B cell (primary cell): ENCODE data around the gene BRMS1L. TPM values are rescaled to one million over a fixed set of nuclear protein-coding genes. Genes with fewer than 3 reads are reported as not detected.
A peak's percentile ranks its signal among the peaks of the same experiment; 100 is the strongest.

ENCODE experiments used
- ATAC-seq: fragments of 200-7000 bp; cut with Tn5 transposase; one replicate; pipeline ENCODE4 v1.10.0; 2021; ENCODE audit warnings: low read depth, mild to moderate bottlenecking, moderate number of reproducible peaks, moderate library complexity
- CTCF ChIA-PET: fragments of 350-600 bp; sonication (Branson Sonifier 250); formaldehyde crosslinking; loops from one replicate; lab custom pipeline; 2021; ENCODE audit warnings: antibody characterized with exemption, inconsistent platforms; lab: Charles Lee
- POLR2A ChIA-PET: fragments of 350-600 bp; sonication (Branson Sonifier 250); formaldehyde crosslinking; loops from one replicate; lab custom pipeline; 2021; ENCODE audit warnings: antibody characterized with exemption; lab: Charles Lee
- DNase-seq: peaks from one replicate; pipeline ENCODE4 v3.0.0; 2013
- H2AFZ ChIP-seq: 2 replicates; pipeline ENCODE4 v1.6.1; 2012; ENCODE audit warnings: mild to moderate bottlenecking, low read depth, low read length; ENCODE audit not compliant: insufficient read depth, poor library complexity, severe bottlenecking
- H3K27ac ChIP-seq, 2 donors: 1 replicate in 1 of 2; 2 replicates in 1 of 2; pipeline ENCODE4 v1.5.1; 2012 to 2013; ENCODE audit warnings: low read length in 2 of 2, mild to moderate bottlenecking in 2 of 2, moderate library complexity in 1 of 2
- H3K27me3 ChIP-seq, 4 experiments: fragments of 200-600 bp in 1 of 4; sonication (generic) in 1 of 4; replicated peaks in 1 of 4; 1 replicate in 2 of 4; 2 replicates in 2 of 4; pipeline versions ENCODE4 v1.6.1 to v1.7.0; 2013 to 2016; ENCODE audit warnings: low read length in 3 of 4, mild to moderate bottlenecking in 2 of 4, mixed read lengths in 1 of 4, moderate library complexity in 1 of 4; ENCODE audit not compliant: insufficient read depth in 4 of 4, control insufficient read depth in 3 of 4; ENCODE audit errors: control extremely low read depth in 1 of 4
- H3K36me3 ChIP-seq, 2 experiments: replicated peaks in 1 of 2; 1 replicate in 1 of 2; 2 replicates in 1 of 2; pipeline versions ENCODE4 v1.6.1 to v1.7.1; 2013; ENCODE audit warnings: low read length in 1 of 2; ENCODE audit not compliant: insufficient read depth in 2 of 2, control insufficient read depth in 1 of 2; ENCODE audit errors: control extremely low read depth in 1 of 2, extremely low read depth in 1 of 2
- H3K4me1 ChIP-seq, 2 donors: fragments of 200-600 bp in 1 of 2; sonication (generic) in 1 of 2; 1 replicate in 1 of 2; 2 replicates in 1 of 2; pipeline versions ENCODE4 v1.5.1 to v1.6.1; 2013 to 2017; ENCODE audit warnings: low read length in 2 of 2; ENCODE audit not compliant: control insufficient read depth in 2 of 2, insufficient read depth in 2 of 2
- H3K4me2 ChIP-seq: replicated peaks from 2 replicates; pipeline ENCODE3; 2012; ENCODE audit warnings: mild to moderate bottlenecking, low read depth, low read length; ENCODE audit not compliant: poor library complexity, severe bottlenecking
- H3K4me3 ChIP-seq, 5 experiments: fragments of 200-600 bp in 1 of 5; sonication (generic) in 1 of 5; 1 replicate in 3 of 5; 2 replicates in 2 of 5; pipeline versions ENCODE4 v1.5.1 to v1.7.0; 2011 to 2016; ENCODE audit warnings: low read length in 4 of 5, mild to moderate bottlenecking in 4 of 5, low read depth in 2 of 5, control low read depth in 1 of 5, moderate library complexity in 1 of 5; ENCODE audit not compliant: insufficient read depth in 1 of 5; ENCODE audit errors: control extremely low read depth in 1 of 5, extremely low read depth in 1 of 5
- H3K79me2 ChIP-seq: fragments of 200-600 bp; sonication (generic); one replicate; pipeline ENCODE4 v1.6.0; 2016; ENCODE audit warnings: low read length; ENCODE audit not compliant: control insufficient read depth, insufficient read depth
- H3K9ac ChIP-seq: fragments of 200-600 bp; sonication (generic); 2 replicates; pipeline ENCODE4 v1.6.1; 2017; ENCODE audit warnings: mild to moderate bottlenecking, low read length, moderate library complexity
- H3K9me3 ChIP-seq, 3 donors: one replicate each; pipeline versions ENCODE4 v1.6.1 to v1.7.1; 2013; ENCODE audit warnings: low read length in 2 of 3; ENCODE audit not compliant: control insufficient read depth in 2 of 3, insufficient read depth in 1 of 3; ENCODE audit errors: control extremely low read depth in 1 of 3
- H4K20me1 ChIP-seq: 2 replicates; pipeline ENCODE4 v1.6.0; 2012; ENCODE audit warnings: mild to moderate bottlenecking, low read length; ENCODE audit not compliant: insufficient read depth, control insufficient read depth, poor library complexity, severe bottlenecking
- H3K27ac Mint-ChIP-seq: one replicate; pipeline ENCODE4 v1.8.0; 2021; ENCODE audit warnings: mixed read lengths
- H3K27me3 Mint-ChIP-seq: one replicate; pipeline ENCODE4 v1.8.0; 2021; ENCODE audit warnings: mixed read lengths
- H3K4me1 Mint-ChIP-seq: one replicate; pipeline ENCODE4 v1.8.0; 2021; ENCODE audit warnings: mixed read lengths
- H3K4me3 Mint-ChIP-seq: one replicate; pipeline ENCODE4 v1.8.0; 2021; ENCODE audit warnings: mixed read lengths
- H3K9me3 Mint-ChIP-seq: one replicate; pipeline ENCODE4 v1.8.0; 2022; ENCODE audit warnings: mixed read lengths; ENCODE audit not compliant: insufficient read depth
- EZH2 ChIP-seq: IDR thresholded peaks from 2 replicates; pipeline ENCODE4 v1.6.1; 2012; ENCODE audit warnings: borderline replicate concordance, low read depth, mild to moderate bottlenecking, moderate library complexity, low read length; ENCODE audit not compliant: insufficient read depth, poor library complexity, severe bottlenecking
- WGBS: methylation state at CpG from one replicate; pipeline ENCODE4 v1.1.5; 2013; ENCODE audit warnings: missing lambda C conversion rate; ENCODE audit not compliant: insufficient coverage; 5-methylcytosine and 5-hydroxymethylcytosine counted together
- intact Hi-C: fragments of 100-400 bp; cut with micrococcal nuclease; formaldehyde crosslinking; loops from one replicate; pipeline ENCODE4 v1.10.0; 2022
- polyA plus RNA-seq: library from polyadenylated mRNA; depleted of rRNA; stranded (reverse); fragments of >200 nt; gene quantifications from 2 replicates; pipeline ENCODE4 v1.2.3, GENCODE V29; 2012
- total RNA-seq, 2 donors: library from RNA; stranded (reverse); fragments of 120-200 nt in 1 of 2; gene quantifications; 1 replicate in 1 of 2; 2 replicates in 1 of 2; pipeline versions ENCODE4 v1.2.3 to v1.2.4, GENCODE V29; 2013 to 2022
- TF ChIP-seq, protein P1 (sequence below): fragments of 200-600 bp; IDR thresholded peaks from one replicate; pipeline ENCODE4 v1.8.0; 2022; ENCODE audit warnings: antibody characterized with exemption, mild to moderate bottlenecking

BRMS1L gene
- total and polyA plus RNA-seq, 2 donors (not counting 1 experiment from before 2014, with no cell fraction given) = 1.1 to 4.7 TPM

DNA sequence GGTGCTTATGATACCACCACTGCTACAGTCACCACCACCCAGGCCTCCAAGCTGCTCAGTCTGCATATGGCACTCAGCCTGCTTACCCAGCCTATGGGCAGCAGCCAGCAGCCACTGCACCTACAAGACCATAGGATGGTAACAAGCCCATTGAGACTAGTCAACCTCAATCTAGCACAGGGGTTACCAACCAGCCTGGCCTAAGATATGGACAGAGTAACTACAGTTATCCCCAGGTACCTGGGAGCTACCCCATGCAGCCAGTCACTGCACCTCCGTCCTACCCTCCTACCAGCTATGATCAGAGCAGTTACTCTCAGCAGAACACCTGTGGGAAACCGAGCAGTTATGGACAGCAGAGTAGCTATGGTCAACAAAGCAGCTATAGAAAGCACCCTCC lies 55.1 kb downstream of the BRMS1L start:
- Histone ChIP-seq H3K27ac (no peak overlapping the region), H3K9ac (no peak overlapping the region), H3K4me2 (no peak overlapping the region), H2AFZ (no peak overlapping the region), H3K9me3 (no peaks in the 10 kb centered on the region), H4K20me1 (no peaks in the 10 kb centered on the region), H3K79me2 (no peaks in the 10 kb centered on the region), H3K4me3 (no peak overlapping the region), H3K27me3 (no peaks in the 10 kb centered on the region), H3K4me1 (peaks cover 5 to 7% of the 10 kb centered on the region in 2 donors), H3K36me3 (no peaks in the 10 kb centered on the region)
- intact Hi-C loops = loop anchor here (10.0 kb wide), 1 partner anchor 1064 kb away; no protein-coding TSS in a partner anchor
- no peak overlapping the region for H3K27ac Mint-ChIP-seq
- peaks cover 3% of the 10 kb centered on the region for H3K4me1 Mint-ChIP-seq
- ATAC-seq (no peak), DNase-seq (no peak)
- H3K27me3 Mint-ChIP-seq = no peaks in the 10 kb centered on the region
- POLR2A ChIA-PET = no interaction called here
- WGBS = 96% methylated on average over 2 of the region's 2 CpGs
- no peak overlapping the region for H3K4me3 Mint-ChIP-seq
- no peaks in the 10 kb centered on the region for H3K9me3 Mint-ChIP-seq
- no peak for TF ChIP-seq EZH2
- TF ChIP-seq, protein P1, sequence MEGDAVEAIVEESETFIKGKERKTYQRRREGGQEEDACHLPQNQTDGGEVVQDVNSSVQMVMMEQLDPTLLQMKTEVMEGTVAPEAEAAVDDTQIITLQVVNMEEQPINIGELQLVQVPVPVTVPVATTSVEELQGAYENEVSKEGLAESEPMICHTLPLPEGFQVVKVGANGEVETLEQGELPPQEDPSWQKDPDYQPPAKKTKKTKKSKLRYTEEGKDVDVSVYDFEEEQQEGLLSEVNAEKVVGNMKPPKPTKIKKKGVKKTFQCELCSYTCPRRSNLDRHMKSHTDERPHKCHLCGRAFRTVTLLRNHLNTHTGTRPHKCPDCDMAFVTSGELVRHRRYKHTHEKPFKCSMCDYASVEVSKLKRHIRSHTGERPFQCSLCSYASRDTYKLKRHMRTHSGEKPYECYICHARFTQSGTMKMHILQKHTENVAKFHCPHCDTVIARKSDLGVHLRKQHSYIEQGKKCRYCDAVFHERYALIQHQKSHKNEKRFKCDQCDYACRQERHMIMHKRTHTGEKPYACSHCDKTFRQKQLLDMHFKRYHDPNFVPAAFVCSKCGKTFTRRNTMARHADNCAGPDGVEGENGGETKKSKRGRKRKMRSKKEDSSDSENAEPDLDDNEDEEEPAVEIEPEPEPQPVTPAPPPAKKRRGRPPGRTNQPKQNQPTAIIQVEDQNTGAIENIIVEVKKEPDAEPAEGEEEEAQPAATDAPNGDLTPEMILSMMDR = no peak
- CTCF ChIA-PET = interaction anchor here (0.7 to 1.3 kb wide), 2 partner anchors 22 to 102 kb away, joined by 3 read pairs; no protein-coding TSS in a partner anchor

DNA sequence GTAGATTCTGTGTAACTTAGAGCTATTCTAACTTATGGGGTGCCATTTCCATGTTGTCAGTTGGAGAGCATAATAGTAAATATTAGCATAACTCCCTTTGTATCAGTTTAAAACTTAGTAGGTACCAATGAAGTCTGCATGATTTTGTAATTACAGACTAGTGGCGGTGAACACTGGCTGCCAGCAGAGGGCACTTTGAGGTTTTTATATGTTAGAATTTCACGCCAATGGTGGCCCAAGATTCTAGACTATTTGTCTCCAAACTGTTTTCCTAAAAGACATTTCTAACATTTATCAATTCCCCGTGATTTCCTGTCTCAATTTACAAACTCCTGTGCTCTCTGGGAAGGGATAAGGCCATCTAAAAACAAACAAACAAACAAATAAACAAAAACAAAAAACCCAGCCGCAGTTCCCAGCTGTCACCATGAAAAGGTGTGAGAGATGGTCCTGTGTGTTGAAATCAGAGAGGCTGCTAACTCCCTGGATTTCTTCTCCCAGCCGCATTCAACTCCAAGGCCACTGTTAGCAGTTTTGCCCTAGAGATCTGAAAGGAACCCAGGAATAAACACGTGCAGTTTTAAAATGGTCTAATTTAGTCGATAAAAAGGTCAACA lies 57.6 kb downstream of the BRMS1L start:
- Histone ChIP-seq H3K4me1 (peaks cover 5% of the 10 kb centered on the region in 2 donors), H3K79me2 (no peaks in the 10 kb centered on the region), H3K27me3 (no peaks in the 10 kb centered on the region), H4K20me1 (no peaks in the 10 kb centered on the region), H3K9me3 (peaks cover 0 to 3% (median 0%) of the 10 kb centered on the region in 3 donors), H3K4me3 (no peak overlapping the region), H3K4me2 (no peak overlapping the region), H2AFZ (no peak overlapping the region), H3K27ac (no peak overlapping the region), H3K36me3 (no peaks in the 10 kb centered on the region), H3K9ac (no peak overlapping the region)
- no peak for ATAC-seq
- no peak for DNase-seq
- no peak overlapping the region for H3K27ac Mint-ChIP-seq
- no peaks in the 10 kb centered on the region for H3K9me3 Mint-ChIP-seq
- 64% methylated on average over 4 of the region's 7 CpGs for WGBS
- no peak for TF ChIP-seq EZH2
- TF ChIP-seq, protein P1 = peak; percentile 55
- H3K27me3 Mint-ChIP-seq = peaks cover 11% of the 10 kb centered on the region
- H3K4me1 Mint-ChIP-seq = peaks cover 3% of the 10 kb centered on the region
- H3K4me3 Mint-ChIP-seq = no peak overlapping the region
- ChIA-PET POLR2A (no interaction called here), CTCF (interaction anchor here (2.0 kb wide), 1 partner anchor 491 kb away, joined by 4 read pairs; no protein-coding TSS in a partner anchor)
- intact Hi-C loops = loop anchor here (10.0 kb wide), 1 partner anchor 1061 kb away; no protein-coding TSS in a partner anchor
